Endothelial cell of umbilical vein (primary cell): Measurements from ENCODE around the gene GALNT9. TPM values are rescaled to one million over a fixed set of nuclear protein-coding genes. Genes with fewer than 3 reads are reported as not detected.

Source experiments
- BruUV-seq: library from RNA; stranded (reverse); fragments of 400-500 nt; replicated peaks from 2 replicates; lab custom pipeline; 2021; lab: Mats Ljungman, UMichigan
- CTCF ChIA-PET: fragments of 300-600, 350-600 bp; sonication (Branson Sonifier 250); formaldehyde crosslinking; loops from one replicate; lab custom pipeline; 2021; ENCODE audit warnings: antibody characterized with exemption, inconsistent platforms; lab: Charles Lee
- POLR2A ChIA-PET: fragments of 300-600, 350-600 bp; sonication (Branson Sonifier 250); formaldehyde crosslinking; loops from one replicate; lab custom pipeline; 2021; ENCODE audit warnings: antibody characterized with exemption, inconsistent platforms; lab: Charles Lee
- DNase-seq: peaks from one replicate; pipeline ENCODE4 v3.0.0-alpha.2; 2011; ENCODE audit warnings: low read depth, low spot score
- FAIRE-seq: peaks from 2 replicates; lab custom pipeline; 2011; peaks lifted over from hg19 to GRCh38; lab: Jason Lieb, UNC
- H2AFZ ChIP-seq: 2 replicates; pipeline ENCODE4 v1.6.0; 2012; ENCODE audit warnings: low read depth, low read length, control low read depth, inconsistent platforms
- H3K27ac ChIP-seq: 2 replicates; pipeline ENCODE4 v1.5.1; 2011; ENCODE audit warnings: low read depth, mild to moderate bottlenecking, control low read depth, low read length, moderate library complexity; ENCODE audit not compliant: insufficient read depth
- H3K27me3 ChIP-seq, 2 experiments: 2 replicates each; pipeline versions ENCODE4 v1.6.0 to v1.6.1; 2011; ENCODE audit warnings: low read length in 2 of 2, mixed read lengths in 1 of 2; ENCODE audit not compliant: control insufficient read depth in 2 of 2, insufficient read depth in 2 of 2
- H3K36me3 ChIP-seq, 2 experiments: 2 replicates in 1 of 2; 3 replicates in 1 of 2; pipeline ENCODE4 v1.5.1; 2011; ENCODE audit warnings: low read length in 2 of 2, mild to moderate bottlenecking in 1 of 2, moderate library complexity in 1 of 2; ENCODE audit not compliant: control insufficient read depth in 2 of 2, insufficient read depth in 2 of 2; ENCODE audit errors: extremely low read depth in 1 of 2
- H3K4me1 ChIP-seq: 3 replicates; pipeline ENCODE4 v1.5.1; 2011; ENCODE audit warnings: mild to moderate bottlenecking, low read length; ENCODE audit not compliant: control insufficient read depth, insufficient read depth; ENCODE audit errors: extremely low read depth
- H3K4me2 ChIP-seq: 2 replicates; pipeline ENCODE4 v1.6.1; 2011; ENCODE audit warnings: low read length, control low read depth, mixed read lengths; ENCODE audit not compliant: insufficient read depth
- H3K4me3 ChIP-seq, 3 experiments: fragments of 200-600 bp in 1 of 3; sonication (generic), shearing (Covaris generic) in 1 of 3; replicated peaks in 1 of 3; 2 replicates each; pipeline ENCODE4 v1.5.1; 2011 to 2016; ENCODE audit warnings: control low read depth in 3 of 3, low read length in 3 of 3, mild to moderate bottlenecking in 2 of 3, inconsistent platforms in 1 of 3, low read depth in 1 of 3, moderate library complexity in 1 of 3; ENCODE audit not compliant: insufficient read depth in 1 of 3
- H3K79me2 ChIP-seq: 2 replicates; pipeline ENCODE4 v1.6.0; 2012; ENCODE audit warnings: low read length, inconsistent platforms; ENCODE audit not compliant: control insufficient read depth, insufficient read depth
- H3K9ac ChIP-seq: replicated peaks from 2 replicates; pipeline ENCODE3; 2011; ENCODE audit warnings: low read length, control low read depth; ENCODE audit not compliant: insufficient read depth; ENCODE audit errors: extremely low read depth
- H3K9me1 ChIP-seq: replicated peaks from 3 replicates; pipeline ENCODE4 v1.6.0; 2011; ENCODE audit warnings: mild to moderate bottlenecking, low read length; ENCODE audit not compliant: control insufficient read depth, insufficient read depth; ENCODE audit errors: extremely low read depth
- H3K9me3 ChIP-seq: replicated peaks from 2 replicates; pipeline ENCODE4 v1.5.1; 2012; ENCODE audit warnings: low read length, inconsistent platforms; ENCODE audit not compliant: control insufficient read depth, insufficient read depth
- H4K20me1 ChIP-seq: replicated peaks from 2 replicates; pipeline ENCODE3; 2011; ENCODE audit warnings: mild to moderate bottlenecking, low read length; ENCODE audit not compliant: control insufficient read depth, insufficient read depth; ENCODE audit errors: extremely low read depth
- CTCF ChIP-seq, 2 donors: IDR thresholded peaks; 1 replicate in 1 of 2; 2 replicates in 1 of 2; pipeline ENCODE4 v1.5.1; 2011; ENCODE audit warnings: low read length in 2 of 2, mild to moderate bottlenecking in 2 of 2, moderate library complexity in 2 of 2, control low read depth in 1 of 2, inconsistent platforms in 1 of 2, low read depth in 1 of 2; ENCODE audit not compliant: insufficient read depth in 1 of 2; ENCODE audit errors: extremely low read depth in 1 of 2
- EZH2 ChIP-seq: IDR thresholded peaks from 2 replicates; pipeline ENCODE4 v1.6.1; 2012; ENCODE audit warnings: borderline replicate concordance, low read depth, mild to moderate bottlenecking, moderate library complexity, low read length, inconsistent platforms; ENCODE audit not compliant: severe bottlenecking
- FOS ChIP-seq: IDR thresholded peaks from 2 replicates; pipeline ENCODE4 v1.6.1; 2011; ENCODE audit warnings: mild to moderate bottlenecking, low read length, moderate library complexity, borderline replicate concordance; ENCODE audit not compliant: insufficient read depth
- GATA2 ChIP-seq: IDR thresholded peaks from 2 replicates; pipeline ENCODE4 v1.7.0; 2011; ENCODE audit warnings: low read depth, mild to moderate bottlenecking, moderate library complexity, mixed read lengths, low read length; ENCODE audit not compliant: insufficient read length, insufficient read depth
- JUN ChIP-seq: IDR thresholded peaks from 2 replicates; pipeline ENCODE4 v1.6.1; 2011; ENCODE audit warnings: borderline replicate concordance, low read depth; ENCODE audit not compliant: insufficient read length, insufficient read depth
- MAX ChIP-seq: IDR thresholded peaks from 2 replicates; pipeline ENCODE4 v1.6.1; 2011; ENCODE audit not compliant: insufficient read depth, insufficient read length
- MYC ChIP-seq: IDR thresholded peaks from one replicate; pipeline ENCODE4 v1.6.1; 2011; ENCODE audit warnings: mild to moderate bottlenecking, low read depth, low read length
- POLR2A ChIP-seq: IDR thresholded peaks from 2 replicates; pipeline ENCODE4 v1.6.1; 2012; ENCODE audit warnings: low read depth, mild to moderate bottlenecking, control low read depth, low read length
- POLR2AphosphoS5 ChIP-seq: IDR thresholded peaks from 2 replicates; pipeline ENCODE4 v1.6.1; 2012; ENCODE audit warnings: low read depth, mild to moderate bottlenecking, control low read depth, low read length, moderate library complexity; ENCODE audit not compliant: insufficient read depth
- dilution Hi-C: fragments of 300-500 bp; cut with MboI; formaldehyde crosslinking; loops from one replicate; pipeline ENCODE4 v1.15.0; 2019; ENCODE audit warnings: low sequenced_read_pairs; ENCODE audit not compliant: extremely low pct_ligation_motif_present
- intact Hi-C: fragments of 100-400 bp; cut with micrococcal nuclease; formaldehyde crosslinking; loops from one replicate; pipeline ENCODE4 v1.10.0; 2022
- polyA plus RNA-seq, 4 experiments: library from polyadenylated mRNA; depleted of rRNA in 3 of 4; stranded (reverse) in 3 of 4; unstranded in 1 of 4; fragments of >200 nt; gene quantifications; 2 replicates each; pipeline versions ENCODE4 v1.2.1 to v1.2.3, GENCODE V29; 2011 to 2012; ENCODE audit warnings: missing spikeins in 1 of 4
- total RNA-seq: library from RNA; stranded (reverse); gene quantifications from 2 replicates; pipeline ENCODE4 v1.2.3, GENCODE V29; 2021

The GALNT9 gene
- total and polyA plus RNA-seq, 2 donors (not counting 3 experiments of a cell fraction or from before 2014, with no cell fraction given) = 0.14 to 0.73 TPM

- H3K4me1 ChIP-seq = no peaks in the 10 kb centered on the region
- H2AFZ ChIP-seq = no peak overlapping the region
- H3K79me2 ChIP-seq = no peaks in the 10 kb centered on the region
- no peak for FAIRE-seq
- dilution Hi-C loops = no loop called here
- H3K27me3 ChIP-seq = no peaks in the 10 kb centered on the region
- no peaks in the 10 kb centered on the region for H4K20me1 ChIP-seq
- ChIA-PET CTCF (no interaction called here), POLR2A (no interaction called here)
- intact Hi-C loops = no loop called here
- H3K9ac ChIP-seq = no peak overlapping the region
- H3K27ac ChIP-seq = no peak overlapping the region
- no peaks in the 10 kb centered on the region for H3K36me3 ChIP-seq
- H3K4me3 ChIP-seq = no peak overlapping the region
- H3K9me3 ChIP-seq = no peaks in the 10 kb centered on the region
- no peak for DNase-seq
- H3K4me2 ChIP-seq = no peak overlapping the region
- no TSS peak for BruUV-seq
- H3K9me1 ChIP-seq = no peaks in the 10 kb centered on the region
- TF ChIP-seq CTCF (IDR thresholded peaks at IDR 0.05; ENCODE audit: extremely low read depth in 1 of 2, insufficient read depth in 1 of 2, low read depth in 1 of 2, low read length in 2 of 2) = no peak
- no peak for TF ChIP-seq MAX
- TF ChIP-seq POLR2A = no peak
- TF ChIP-seq JUN = no peak
- no peak for TF ChIP-seq GATA2
- TF ChIP-seq MYC = no peak
- TF ChIP-seq FOS = no peak
- no peak for TF ChIP-seq EZH2
- TF ChIP-seq POLR2AphosphoS5 = no peak
Observed at GRCh38 chr12:132267873-132268272, 61.5 kb downstream of the GALNT9 start.
